Upper lobe of right lung (tissue), 1 donor: ENCODE data around the gene RRH. TPM values are rescaled to one million over a fixed set of nuclear protein-coding genes. Genes with fewer than 3 reads are reported as not detected.
A peak's percentile ranks its signal among the peaks of the same experiment; 100 is the strongest.

Experiments
- ATAC-seq: fragments of 200-7000 bp; cut with Tn5 transposase; one replicate; pipeline ENCODE4 v1.9.1; 2020; ENCODE audit warnings: mild to moderate bottlenecking, moderate library complexity
- DNase-seq: peaks from one replicate; pipeline ENCODE4 v3.0.0-alpha.2; 2020
- H3K27ac ChIP-seq: fragments of 200-600 bp; one replicate; pipeline ENCODE4 v1.8.0; 2022
- H3K27me3 ChIP-seq: fragments of 200-600 bp; one replicate; pipeline ENCODE4 v1.8.0; 2022; ENCODE audit warnings: mild to moderate bottlenecking
- H3K36me3 ChIP-seq: fragments of 200-600 bp; one replicate; pipeline ENCODE4 v1.8.0; 2022
- H3K4me1 ChIP-seq: fragments of 200-600 bp; one replicate; pipeline ENCODE4 v1.8.0; 2022
- H3K4me3 ChIP-seq: fragments of 200-600 bp; one replicate; pipeline ENCODE4 v1.8.0; 2022; ENCODE audit warnings: mild to moderate bottlenecking
- H3K9me3 ChIP-seq: fragments of 200-600 bp; one replicate; pipeline ENCODE4 v1.8.0; 2022
- CTCF ChIP-seq: fragments of 200-600 bp; IDR thresholded peaks from one replicate; pipeline ENCODE4 v1.8.0; 2022; ENCODE audit warnings: antibody characterized with exemption
- intact Hi-C: fragments of 100-400 bp; cut with DNase I; formaldehyde crosslinking; loops from one replicate; pipeline ENCODE4 v1.11.0; 2022
- total RNA-seq: library from RNA; stranded (reverse); fragmentation: NEBNext Ultra II Directional; extraction: Animal tissue kit (Norgen Biotek cat#: 25700); gene quantifications from one replicate; pipeline ENCODE4 v1.2.1, GENCODE V29; 2021
- donor health status: DM: no; HTN: yes; CAD: no; lungs with severe emphysema.

The RRH gene
- total RNA-seq, 1 donor from 2014 or later, result not detected

DNA sequence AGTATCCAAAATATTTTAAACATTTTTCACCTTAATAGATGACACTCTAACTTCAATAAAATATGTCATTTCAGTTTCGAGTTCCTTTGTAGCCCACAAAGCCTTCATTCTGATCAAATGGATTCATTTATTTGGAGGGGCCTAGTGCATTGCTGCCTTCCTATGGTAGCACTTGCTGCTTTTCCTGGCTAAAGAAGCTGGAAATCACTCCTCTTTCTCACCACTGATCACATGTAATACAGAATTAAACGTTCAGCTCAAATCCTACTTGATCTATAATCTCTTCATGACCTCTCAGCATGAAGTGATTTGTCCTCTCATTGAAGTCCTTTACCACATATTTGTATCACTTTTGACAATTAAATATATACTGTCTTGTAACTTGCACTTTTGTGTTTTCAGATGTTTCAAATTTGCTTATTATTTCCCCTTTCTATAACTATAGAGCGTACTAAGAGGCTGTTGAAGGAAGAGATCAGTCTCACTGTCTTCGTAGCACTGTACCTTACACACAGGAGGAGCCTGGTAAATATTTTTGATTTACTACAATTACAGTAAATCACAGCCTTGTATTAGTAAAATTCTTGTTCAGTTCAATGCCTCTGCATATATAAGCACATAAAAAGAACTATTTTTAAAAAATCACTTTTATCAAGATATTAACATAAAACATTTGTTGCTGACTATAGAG lies 26.5 kb upstream of the RRH start:
- Histone ChIP-seq H3K36me3 (no peaks in the 10 kb centered on the region), H3K9me3 (no peaks in the 10 kb centered on the region), H3K4me3 (peak overlapping the region; percentile 43), H3K27ac (peak overlapping the region; percentile 32), H3K27me3 (no peaks in the 10 kb centered on the region), H3K4me1 (peaks cover 5% of the 10 kb centered on the region)
- no peak for DNase-seq
- intact Hi-C loops, result no loop called here
- ATAC-seq, result no peak
- no peak for TF ChIP-seq CTCF

GRCh38 chr4:109801895-109802319 lies 25.9 kb upstream of the RRH start, which contains the start of gene CFI:
TSS of gene CFI (minus strand) at chr4:109801999. CDS start at chr4:109801971, 28 bp downstream.
- peak within 1 kb of the TSS; percentile 32 for H3K27ac ChIP-seq
- intact Hi-C loops, result no loop called here
- H3K36me3 ChIP-seq, result no peaks in the 10 kb centered on the region
- DNase-seq (no peak), ATAC-seq (peak; percentile 73)
- peak within 1 kb of the TSS; percentile 43 for H3K4me3 ChIP-seq
- H3K9me3 ChIP-seq, result no peaks in the 10 kb centered on the region
- no peak for TF ChIP-seq CTCF
- H3K27me3 ChIP-seq, result no peaks in the 10 kb centered on the region
- H3K4me1 ChIP-seq, result peaks cover 5% of the 10 kb centered on the region

GRCh38 chr4:109803924-109804571 lies 23.7 kb upstream of the RRH start:
- peak; percentile 44 for TF ChIP-seq CTCF
- H3K27me3 ChIP-seq, result no peaks in the 10 kb centered on the region
- DNase-seq, result no peak

DNA sequence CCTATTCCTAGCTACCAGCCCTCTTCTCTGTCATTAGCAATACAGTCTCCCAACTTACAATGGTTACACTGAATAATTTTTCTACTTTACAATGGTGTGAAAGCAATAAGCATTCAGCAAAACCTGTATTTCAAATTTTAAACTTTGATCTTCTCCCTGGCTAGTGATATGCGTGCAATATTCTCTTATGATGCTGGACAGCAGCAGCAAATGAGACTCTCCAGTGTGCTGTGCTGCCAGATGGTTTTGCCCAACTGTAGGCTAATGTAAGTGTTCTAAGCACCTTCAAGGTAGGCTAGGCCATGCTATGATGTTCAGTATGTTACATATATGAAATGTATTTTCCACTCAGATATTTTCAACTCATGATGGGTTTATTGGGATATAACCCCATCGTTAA lies 18.1 kb upstream of the RRH start:
- Histone ChIP-seq H3K36me3 (no peaks in the 10 kb centered on the region), H3K4me3 (no peak overlapping the region), H3K27me3 (no peaks in the 10 kb centered on the region), H3K9me3 (no peaks in the 10 kb centered on the region), H3K27ac (no peak overlapping the region), H3K4me1 (no peaks in the 10 kb centered on the region)
- ATAC-seq, result no peak
- no peak for TF ChIP-seq CTCF
- no peak for DNase-seq
- intact Hi-C loops, result no loop called here

More at GRCh38 chr4:109803924-109804571, 23.7 kb upstream of the RRH start:
- peak; percentile 76 for ATAC-seq
- no peaks in the 10 kb centered on the region for H3K36me3 ChIP-seq
- intact Hi-C loops, result no loop called here
- H3K27ac ChIP-seq, result no peak overlapping the region
- no peak overlapping the region for H3K4me3 ChIP-seq
- H3K4me1 ChIP-seq, result peaks cover 5% of the 10 kb centered on the region
- no peaks in the 10 kb centered on the region for H3K9me3 ChIP-seq

DNA sequence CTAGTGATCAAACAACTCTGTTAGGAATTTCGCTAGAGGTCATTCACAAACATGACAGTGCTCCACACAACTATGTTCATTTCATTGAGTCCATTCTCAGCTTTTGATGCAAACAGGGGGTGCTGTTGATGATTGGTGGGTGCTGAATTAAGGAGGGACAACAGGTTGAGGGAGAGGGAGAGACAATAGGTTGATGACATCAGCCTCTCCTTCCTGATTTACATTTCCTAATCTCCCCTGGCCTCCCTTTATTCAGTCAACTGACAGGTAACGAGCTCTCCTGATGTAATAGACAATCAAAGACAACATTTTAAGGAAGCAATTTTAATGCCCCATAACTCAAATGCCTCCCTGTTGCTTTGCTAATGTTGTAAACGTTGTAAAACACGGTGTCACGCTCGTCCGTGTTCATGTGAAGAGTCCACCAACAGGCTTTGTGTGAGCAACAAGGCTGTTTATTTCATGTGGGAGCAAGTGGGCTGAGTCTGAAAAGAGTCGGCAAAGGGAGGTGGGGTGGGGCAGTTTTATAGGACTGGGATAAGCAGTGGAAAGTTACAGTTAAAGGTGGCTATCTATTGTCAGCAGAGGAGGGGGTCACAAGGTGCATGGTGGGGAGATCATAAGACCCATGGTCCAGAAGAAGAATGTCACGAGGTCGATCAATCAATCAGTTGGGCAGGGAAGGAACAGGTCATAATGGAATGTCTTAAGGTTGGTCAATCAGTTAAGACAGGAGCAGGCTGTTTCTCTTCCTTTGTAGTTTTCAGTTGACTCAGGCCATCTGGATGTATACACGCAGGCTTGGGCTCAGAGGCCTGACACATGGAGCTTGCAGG lies 17.0 kb upstream of the RRH start:
- no peak for DNase-seq
- Histone ChIP-seq H3K27me3 (no peaks in the 10 kb centered on the region), H3K4me3 (no peak overlapping the region), H3K9me3 (no peaks in the 10 kb centered on the region), H3K4me1 (no peaks in the 10 kb centered on the region), H3K27ac (no peak overlapping the region), H3K36me3 (no peaks in the 10 kb centered on the region)
- no peak for ATAC-seq
- TF ChIP-seq CTCF, result no peak
- intact Hi-C loops, result no loop called here
